Measurements from ENCODE around the gene TBL1X.

DNA sequence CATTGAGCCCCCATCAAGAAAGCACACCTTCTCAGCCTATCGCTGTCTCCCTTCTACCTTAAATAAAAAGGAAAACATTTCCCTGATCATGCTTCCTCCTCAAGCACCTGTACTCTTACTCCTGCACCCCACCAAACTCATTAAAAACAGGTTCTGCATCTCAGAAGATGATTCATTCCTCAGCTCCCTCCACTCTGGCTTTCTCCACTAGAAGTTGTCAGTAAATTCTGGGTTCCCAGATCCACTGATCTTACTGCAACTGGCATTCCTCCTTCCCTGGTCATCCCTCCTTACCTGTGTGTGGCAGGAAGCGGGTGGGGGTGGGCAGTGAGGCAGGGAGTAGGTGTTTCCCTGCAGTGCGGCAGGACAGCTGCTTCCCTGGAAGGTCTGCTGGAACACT lies 192.0 kb downstream of the TBL1X start:
- TF ChIP-seq, protein P1, sequence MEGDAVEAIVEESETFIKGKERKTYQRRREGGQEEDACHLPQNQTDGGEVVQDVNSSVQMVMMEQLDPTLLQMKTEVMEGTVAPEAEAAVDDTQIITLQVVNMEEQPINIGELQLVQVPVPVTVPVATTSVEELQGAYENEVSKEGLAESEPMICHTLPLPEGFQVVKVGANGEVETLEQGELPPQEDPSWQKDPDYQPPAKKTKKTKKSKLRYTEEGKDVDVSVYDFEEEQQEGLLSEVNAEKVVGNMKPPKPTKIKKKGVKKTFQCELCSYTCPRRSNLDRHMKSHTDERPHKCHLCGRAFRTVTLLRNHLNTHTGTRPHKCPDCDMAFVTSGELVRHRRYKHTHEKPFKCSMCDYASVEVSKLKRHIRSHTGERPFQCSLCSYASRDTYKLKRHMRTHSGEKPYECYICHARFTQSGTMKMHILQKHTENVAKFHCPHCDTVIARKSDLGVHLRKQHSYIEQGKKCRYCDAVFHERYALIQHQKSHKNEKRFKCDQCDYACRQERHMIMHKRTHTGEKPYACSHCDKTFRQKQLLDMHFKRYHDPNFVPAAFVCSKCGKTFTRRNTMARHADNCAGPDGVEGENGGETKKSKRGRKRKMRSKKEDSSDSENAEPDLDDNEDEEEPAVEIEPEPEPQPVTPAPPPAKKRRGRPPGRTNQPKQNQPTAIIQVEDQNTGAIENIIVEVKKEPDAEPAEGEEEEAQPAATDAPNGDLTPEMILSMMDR (conservative IDR thresholded peaks at IDR 0.05), result no peak
- no peak for TF ChIP-seq EZH2 (IDR thresholded peaks at IDR 0.05; ENCODE audit: low read depth)

Measured in PC-9 (cell line).